HepG2 (cell line): ENCODE measurements around the gene UHMK1. TPM values are rescaled to one million over a fixed set of nuclear protein-coding genes. Genes with fewer than 3 reads are reported as not detected.
A peak's percentile ranks its signal among the peaks of the same experiment; 100 is the strongest.

Source experiments
- CBFB ChIP-seq: sonication (generic); formaldehyde crosslinking; IDR thresholded peaks from 2 replicates; pipeline ENCODE4 v1.4.0; 2020; ENCODE audit warnings: missing genetic modification reagents
- CEBPZ ChIP-seq: IDR thresholded peaks from 2 replicates; pipeline ENCODE4 v1.6.1; 2012; ENCODE audit warnings: low read length, improper control_type of control experiment
- MZF1 ChIP-seq: sonication (generic); formaldehyde crosslinking; IDR thresholded peaks from 2 replicates; pipeline ENCODE4 v1.8.1; 2023; ENCODE audit warnings: mild to moderate bottlenecking, missing genetic modification reagents, borderline replicate concordance
- NFKBIZ ChIP-seq: IDR thresholded peaks from 2 replicates; pipeline ENCODE4 v1.6.1; 2018; ENCODE audit warnings: missing genetic modification reagents, missing compliant biosample characterization
- NR2F1 ChIP-seq, 2 experiments: fragments of 450-650 bp in 1 of 2; formaldehyde crosslinking in 1 of 2; IDR thresholded peaks; 2 replicates each; pipeline versions ENCODE4 v1.5.0 to v1.6.1; 2016 to 2020; ENCODE audit warnings: mild to moderate bottlenecking in 1 of 2, missing compliant biosample characterization in 1 of 2, missing genetic modification reagents in 1 of 2, moderate library complexity in 1 of 2
- PITX1 ChIP-seq: sonication (generic); formaldehyde crosslinking; IDR thresholded peaks from 2 replicates; pipeline ENCODE4 v1.5.1; 2020; ENCODE audit warnings: mild to moderate bottlenecking, missing genetic modification reagents
- RCOR2 ChIP-seq: IDR thresholded peaks from 2 replicates; pipeline ENCODE4 v1.6.1; 2016; ENCODE audit warnings: missing biosample characterization, missing genetic modification reagents
- STAT5B ChIP-seq: sonication (generic); formaldehyde crosslinking; IDR thresholded peaks from 2 replicates; pipeline ENCODE4 v1.4.0; 2020; ENCODE audit warnings: missing genetic modification reagents
- ZBTB7A ChIP-seq: sonication (generic); formaldehyde crosslinking; IDR thresholded peaks from 2 replicates; pipeline ENCODE4 v1.8.0; 2022; ENCODE audit warnings: mild to moderate bottlenecking, missing genetic modification reagents
- ZFP62 ChIP-seq: sonication (generic); formaldehyde crosslinking; IDR thresholded peaks from 2 replicates; pipeline ENCODE4 v1.4.0; 2020; ENCODE audit warnings: missing genetic modification reagents
- ZNF205 ChIP-seq: IDR thresholded peaks from 2 replicates; pipeline ENCODE4 v1.6.1; 2018; ENCODE audit warnings: missing biosample characterization, missing genetic modification reagents
- ZNF225 ChIP-seq: sonication (generic); formaldehyde crosslinking; IDR thresholded peaks from 2 replicates; pipeline ENCODE4 v1.4.0; 2020; ENCODE audit warnings: mild to moderate bottlenecking, missing genetic modification reagents
- ZNF652 ChIP-seq: IDR thresholded peaks from 2 replicates; pipeline ENCODE4 v1.6.1; 2016; ENCODE audit warnings: low read depth, borderline replicate concordance
- ZNF7 ChIP-seq: IDR thresholded peaks from 2 replicates; pipeline ENCODE4 v1.6.1; 2016; ENCODE audit warnings: missing biosample characterization, missing genetic modification reagents
- ZNF777 ChIP-seq: sonication (generic); formaldehyde crosslinking; IDR thresholded peaks from 2 replicates; pipeline ENCODE4 v1.4.0; 2020; ENCODE audit warnings: missing genetic modification reagents
- polyA plus RNA-seq, 8 experiments: library from polyadenylated mRNA; depleted of rRNA in 3 of 8; stranded (reverse) in 7 of 8; unstranded in 1 of 8; fragments of >200 nt; fragmentation: Illumina TruSeq in 4 of 8; extraction: Trizol in 4 of 8; gene quantifications; 2 replicates each; pipeline versions ENCODE4 v1.2.1 to v1.2.3, GENCODE V29; 2011 to 2016; ENCODE audit warnings: low read depth in 4 of 8, missing spikeins in 1 of 8, mixed read lengths in 1 of 8; ENCODE audit not compliant: insufficient read depth in 1 of 8
- total RNA-seq, 5 experiments: library from RNA; depleted of rRNA; stranded (reverse); fragments of >200 nt; fragmentation: Illumina TruSeq; extraction: Trizol; gene quantifications; 2 replicates each; pipeline ENCODE4 v1.2.3, GENCODE V29; 2016; ENCODE audit warnings: low read depth in 1 of 5
- TF ChIP-seq, protein P1 (sequence below): sonication (generic); formaldehyde crosslinking; IDR thresholded peaks from 2 replicates; pipeline ENCODE4 v1.4.0; 2020; ENCODE audit warnings: missing genetic modification reagents
- TF ChIP-seq, protein P2 (sequence below): sonication (generic); formaldehyde crosslinking; IDR thresholded peaks from 2 replicates; pipeline ENCODE4 v1.4.0; 2020; ENCODE audit warnings: low read depth, missing genetic modification reagents
- TF ChIP-seq, protein P3 (sequence below), 2 experiments: sonication (generic) in 1 of 2; formaldehyde crosslinking in 1 of 2; IDR thresholded peaks; 2 replicates each; pipeline versions ENCODE4 v1.4.0 to v1.6.1; 2018 to 2020; ENCODE audit warnings: missing genetic modification reagents in 2 of 2, borderline replicate concordance in 1 of 2, low read depth in 1 of 2, mild to moderate bottlenecking in 1 of 2, missing biosample characterization in 1 of 2

Gene UHMK1
- total and polyA plus RNA-seq, 2 of the 13 experiments (the other 11 are each of a cell fraction or from before 2014, with no cell fraction given), result 12.9 to 20.0 TPM

DNA sequence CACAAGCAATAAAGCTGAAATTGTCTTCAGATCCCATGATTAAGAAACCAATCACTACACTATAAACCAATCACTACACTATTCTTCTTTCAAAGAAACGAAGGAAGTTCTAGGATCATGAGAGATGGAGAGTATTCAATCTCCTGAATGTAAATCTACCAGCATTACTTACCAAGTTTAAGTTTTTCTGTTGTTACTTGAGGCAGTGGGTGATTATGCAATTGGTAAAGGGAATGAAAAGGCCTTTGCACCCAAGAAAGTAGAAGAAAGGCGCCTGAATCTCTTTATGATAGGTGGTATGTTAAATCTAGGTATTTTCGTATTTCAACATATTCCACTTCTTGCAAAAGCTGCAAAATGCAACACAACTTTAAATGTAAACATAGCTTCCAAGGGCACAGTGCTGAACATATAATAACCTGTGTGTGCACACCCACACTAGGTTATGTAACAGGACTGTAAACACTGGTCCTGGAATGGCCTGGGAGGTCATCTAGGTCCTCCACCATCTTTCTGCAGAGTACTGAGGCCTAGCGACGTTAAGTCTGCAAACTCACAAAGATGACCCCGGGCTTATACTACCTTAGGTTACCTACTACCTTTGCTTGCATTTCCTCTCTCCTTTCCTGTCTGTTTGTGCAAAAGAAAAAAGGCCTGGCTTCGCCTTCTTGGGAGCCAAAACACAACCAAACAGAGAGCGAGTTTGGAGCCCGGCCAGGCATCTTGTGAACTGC is 62.9 kb downstream of the UHMK1 start (continued):
- TF ChIP-seq ZNF225 (no peak), STAT5B (CRISPR knock-in tag) (0 out of 2 replicates have a peak, but pooled peaks have one; percentile 13), ZNF777 (CRISPR knock-in tag) (no peak), ZNF7 (CRISPR knock-in tag) (peak; percentile 53; the same call in 1 of the 2 replicates), CEBPZ (no peak), NR2F1 (CRISPR knock-in tag; IDR thresholded peaks at IDR 0.05) (peak; percentile 75 to 93; a peak in 3 of 4 replicates), CBFB (CRISPR knock-in tag) (no peak), MZF1 (no peak), ZNF205 (CRISPR knock-in tag) (no peak), ZNF652 (CRISPR knock-in tag) (peak; percentile 33; the same call in 1 of the 2 replicates), NFKBIZ (CRISPR knock-in tag) (peak; percentile 91), PITX1 (CRISPR knock-in tag) (peak; percentile 39; the same call in 1 of the 2 replicates), RCOR2 (peak; percentile 87), ZBTB7A (CRISPR knock-in tag) (no peak), ZFP62 (CRISPR knock-in tag) (0 out of 2 replicates have a peak, but pooled peaks have one; percentile 14)
- TF ChIP-seq, protein P1, sequence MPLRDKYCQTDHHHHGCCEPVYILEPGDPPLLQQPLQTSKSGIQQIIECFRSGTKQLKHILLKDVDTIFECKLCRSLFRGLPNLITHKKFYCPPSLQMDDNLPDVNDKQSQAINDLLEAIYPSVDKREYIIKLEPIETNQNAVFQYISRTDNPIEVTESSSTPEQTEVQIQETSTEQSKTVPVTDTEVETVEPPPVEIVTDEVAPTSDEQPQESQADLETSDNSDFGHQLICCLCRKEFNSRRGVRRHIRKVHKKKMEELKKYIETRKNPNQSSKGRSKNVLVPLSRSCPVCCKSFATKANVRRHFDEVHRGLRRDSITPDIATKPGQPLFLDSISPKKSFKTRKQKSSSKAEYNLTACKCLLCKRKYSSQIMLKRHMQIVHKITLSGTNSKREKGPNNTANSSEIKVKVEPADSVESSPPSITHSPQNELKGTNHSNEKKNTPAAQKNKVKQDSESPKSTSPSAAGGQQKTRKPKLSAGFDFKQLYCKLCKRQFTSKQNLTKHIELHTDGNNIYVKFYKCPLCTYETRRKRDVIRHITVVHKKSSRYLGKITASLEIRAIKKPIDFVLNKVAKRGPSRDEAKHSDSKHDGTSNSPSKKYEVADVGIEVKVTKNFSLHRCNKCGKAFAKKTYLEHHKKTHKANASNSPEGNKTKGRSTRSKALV, result no peak
- TF ChIP-seq, protein P2, sequence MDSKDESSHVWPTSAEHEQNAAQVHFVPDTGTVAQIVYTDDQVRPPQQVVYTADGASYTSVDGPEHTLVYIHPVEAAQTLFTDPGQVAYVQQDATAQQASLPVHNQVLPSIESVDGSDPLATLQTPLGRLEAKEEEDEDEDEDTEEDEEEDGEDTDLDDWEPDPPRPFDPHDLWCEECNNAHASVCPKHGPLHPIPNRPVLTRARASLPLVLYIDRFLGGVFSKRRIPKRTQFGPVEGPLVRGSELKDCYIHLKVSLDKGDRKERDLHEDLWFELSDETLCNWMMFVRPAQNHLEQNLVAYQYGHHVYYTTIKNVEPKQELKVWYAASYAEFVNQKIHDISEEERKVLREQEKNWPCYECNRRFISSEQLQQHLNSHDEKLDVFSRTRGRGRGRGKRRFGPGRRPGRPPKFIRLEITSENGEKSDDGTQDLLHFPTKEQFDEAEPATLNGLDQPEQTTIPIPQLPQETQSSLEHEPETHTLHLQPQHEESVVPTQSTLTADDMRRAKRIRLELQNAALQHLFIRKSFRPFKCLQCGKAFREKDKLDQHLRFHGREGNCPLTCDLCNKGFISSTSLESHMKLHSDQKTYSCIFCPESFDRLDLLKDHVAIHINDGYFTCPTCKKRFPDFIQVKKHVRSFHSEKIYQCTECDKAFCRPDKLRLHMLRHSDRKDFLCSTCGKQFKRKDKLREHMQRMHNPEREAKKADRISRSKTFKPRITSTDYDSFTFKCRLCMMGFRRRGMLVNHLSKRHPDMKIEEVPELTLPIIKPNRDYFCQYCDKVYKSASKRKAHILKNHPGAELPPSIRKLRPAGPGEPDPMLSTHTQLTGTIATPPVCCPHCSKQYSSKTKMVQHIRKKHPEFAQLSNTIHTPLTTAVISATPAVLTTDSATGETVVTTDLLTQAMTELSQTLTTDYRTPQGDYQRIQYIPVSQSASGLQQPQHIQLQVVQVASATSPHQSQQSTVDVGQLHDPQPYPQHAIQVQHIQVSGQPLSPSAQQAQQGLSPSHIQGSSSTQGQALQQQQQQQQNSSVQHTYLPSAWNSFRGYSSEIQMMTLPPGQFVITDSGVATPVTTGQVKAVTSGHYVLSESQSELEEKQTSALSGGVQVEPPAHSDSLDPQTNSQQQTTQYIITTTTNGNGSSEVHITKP, result peak; percentile 56; the same call in 1 of the 2 replicates
- TF ChIP-seq, protein P3, sequence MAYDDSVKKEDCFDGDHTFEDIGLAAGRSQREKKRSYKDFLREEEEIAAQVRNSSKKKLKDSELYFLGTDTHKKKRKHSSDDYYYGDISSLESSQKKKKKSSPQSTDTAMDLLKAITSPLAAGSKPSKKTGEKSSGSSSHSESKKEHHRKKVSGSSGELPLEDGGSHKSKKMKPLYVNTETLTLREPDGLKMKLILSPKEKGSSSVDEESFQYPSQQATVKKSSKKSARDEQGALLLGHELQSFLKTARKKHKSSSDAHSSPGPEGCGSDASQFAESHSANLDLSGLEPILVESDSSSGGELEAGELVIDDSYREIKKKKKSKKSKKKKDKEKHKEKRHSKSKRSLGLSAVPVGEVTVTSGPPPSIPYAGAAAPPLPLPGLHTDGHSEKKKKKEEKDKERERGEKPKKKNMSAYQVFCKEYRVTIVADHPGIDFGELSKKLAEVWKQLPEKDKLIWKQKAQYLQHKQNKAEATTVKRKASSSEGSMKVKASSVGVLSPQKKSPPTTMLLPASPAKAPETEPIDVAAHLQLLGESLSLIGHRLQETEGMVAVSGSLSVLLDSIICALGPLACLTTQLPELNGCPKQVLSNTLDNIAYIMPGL (CRISPR knock-in tag; IDR thresholded peaks at IDR 0.05; ENCODE audit: borderline replicate concordance in 1 of 2, low read depth in 1 of 2), result peak in 1 of 2 experiments; percentile 61; a peak in 3 of 4 replicates
